H4 (cell line): ENCODE results near the gene SPARC. TPM values are rescaled to one million over a fixed set of nuclear protein-coding genes. Genes with fewer than 3 reads are reported as not detected.
"Not testable (repeated sequence)": the region's sequence is repeated elsewhere in the genome, so short reads cannot be mapped to it uniquely, and the experiment has no call there.

Experiments
- DNase-seq: peaks from one replicate; pipeline ENCODE4 v3.0.0-alpha.2; 2015; ENCODE audit warnings: low spot score
- total RNA-seq: library from RNA; depleted of rRNA; stranded (reverse); fragments of >200 nt; shearing (Covaris generic); gene quantifications from 2 replicates; pipeline ENCODE4 v1.2.3, GENCODE V29; 2014

Gene SPARC
- total RNA-seq, 1 experiment from 2014 or later: 472 TPM

DNA sequence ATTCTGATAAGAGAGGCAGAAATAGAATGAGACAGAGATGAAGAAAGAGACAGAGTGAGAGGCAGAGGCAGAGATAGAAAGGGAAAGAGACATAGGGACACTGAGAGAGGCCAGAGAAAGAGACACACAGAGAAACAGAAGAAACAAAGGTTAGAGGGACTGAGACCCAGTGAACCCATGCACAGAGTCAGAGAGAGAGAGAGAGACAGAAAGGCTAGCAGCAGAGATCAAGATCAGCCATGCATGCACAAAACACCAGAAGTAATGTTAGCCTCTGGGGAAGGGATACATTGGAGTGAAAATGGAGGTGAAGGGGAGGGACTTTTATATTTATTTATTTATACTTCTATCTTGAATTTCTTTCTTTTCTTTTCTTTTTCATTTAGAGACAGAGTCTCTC, 14.1 kb upstream of the SPARC start:
- no peak for DNase-seq

DNA sequence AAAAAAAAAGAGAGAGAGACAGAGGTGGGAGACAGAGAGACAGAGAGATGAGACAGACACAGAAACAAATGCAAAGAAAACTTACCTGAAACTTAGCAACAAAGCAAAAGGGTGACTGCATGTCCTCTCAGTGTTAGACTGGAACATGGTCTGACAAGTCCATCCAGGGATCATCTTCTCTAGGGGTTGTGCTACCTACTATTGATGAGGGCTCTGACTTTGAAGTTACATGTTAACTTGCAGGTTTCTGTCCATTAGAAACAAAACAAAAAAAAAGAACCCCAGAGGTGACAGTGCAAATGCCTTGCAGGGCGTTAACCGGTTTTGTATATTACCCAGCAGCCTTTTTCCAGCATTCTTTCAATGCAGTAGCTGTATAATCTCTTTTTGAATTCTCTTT, 13.6 kb upstream of the SPARC start:
- no peak for DNase-seq

DNA sequence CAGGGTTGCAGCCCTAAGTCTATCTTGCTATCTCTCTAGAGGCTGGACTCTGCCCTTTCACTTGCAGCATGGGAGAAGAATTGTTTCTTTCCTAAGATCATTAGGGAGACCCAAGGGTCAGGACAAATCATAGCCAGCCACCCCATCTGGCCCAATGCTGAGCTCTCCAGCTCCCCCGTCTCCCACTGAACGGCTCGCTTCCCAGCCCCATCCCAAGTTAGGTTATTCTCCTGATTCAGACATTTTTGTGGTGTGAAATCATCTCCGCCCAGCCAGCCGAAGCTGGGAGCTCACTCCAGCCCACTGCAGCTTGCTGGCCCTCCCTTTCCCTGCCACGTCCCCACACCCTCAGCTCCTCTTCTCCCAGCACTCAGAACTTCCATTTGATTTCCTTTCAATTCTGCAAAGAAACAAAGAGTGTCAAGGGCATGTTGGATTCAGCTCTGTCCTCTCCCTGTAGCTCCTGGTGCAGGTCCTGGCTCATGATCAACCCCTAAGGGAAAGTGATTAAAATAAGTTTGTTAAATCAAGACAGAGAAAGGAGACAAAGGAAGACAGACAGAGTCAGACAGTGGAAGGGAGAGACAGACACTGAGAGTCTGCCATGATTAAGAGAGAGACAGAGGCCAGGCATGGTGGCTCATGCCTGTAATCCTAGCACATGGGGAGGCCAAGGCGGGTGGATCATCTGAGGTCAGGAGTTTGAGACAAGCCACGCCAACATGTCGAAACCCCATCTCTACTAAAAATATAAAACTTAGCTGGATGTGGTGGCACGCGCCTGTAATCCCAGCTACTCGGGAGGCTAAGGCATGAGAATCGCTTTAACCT, 12.6 kb upstream of the SPARC start:
- peak; percentile 93 for DNase-seq

DNA sequence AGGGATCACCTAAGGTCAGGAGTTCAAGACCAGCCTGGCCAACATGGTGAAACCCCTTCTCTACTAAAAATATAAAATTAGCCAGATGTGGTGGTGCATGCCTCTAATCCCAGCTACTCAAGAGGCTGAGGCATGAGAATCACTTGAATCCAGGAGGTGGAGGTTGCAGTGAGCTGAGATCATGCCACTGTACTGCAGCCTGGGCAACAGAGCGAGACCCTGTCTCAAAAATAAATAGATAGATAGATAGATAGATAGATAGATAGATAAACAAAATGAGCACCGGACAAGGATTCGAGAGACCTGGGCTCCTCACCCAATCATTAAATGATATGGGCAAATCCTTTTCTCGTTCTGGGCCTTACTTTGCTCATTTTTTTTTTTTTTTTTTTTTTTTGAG, 11.4 kb upstream of the SPARC start:
- not testable (repeated sequence) for DNase-seq

DNA sequence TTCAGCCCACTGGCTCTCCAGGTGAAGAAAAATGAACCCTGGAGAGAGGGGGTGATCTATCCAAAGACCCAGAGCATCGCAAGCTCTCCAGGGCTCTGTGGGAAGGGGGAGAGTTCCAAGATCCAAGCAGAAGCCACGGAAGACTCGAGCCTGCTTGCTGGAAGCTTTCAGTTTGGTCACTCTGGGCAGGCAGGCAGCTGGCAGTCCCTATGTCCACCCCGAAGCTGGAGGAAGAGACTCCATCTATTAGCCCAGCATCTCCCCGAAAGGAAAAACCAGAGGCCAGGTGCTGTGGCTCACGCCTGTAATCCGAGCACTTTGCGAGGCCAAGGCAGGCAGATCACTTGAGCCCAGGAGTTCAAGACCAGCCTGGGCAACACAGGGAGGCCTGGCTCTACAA, 10.7 kb upstream of the SPARC start:
- DNase-seq: no peak

DNA sequence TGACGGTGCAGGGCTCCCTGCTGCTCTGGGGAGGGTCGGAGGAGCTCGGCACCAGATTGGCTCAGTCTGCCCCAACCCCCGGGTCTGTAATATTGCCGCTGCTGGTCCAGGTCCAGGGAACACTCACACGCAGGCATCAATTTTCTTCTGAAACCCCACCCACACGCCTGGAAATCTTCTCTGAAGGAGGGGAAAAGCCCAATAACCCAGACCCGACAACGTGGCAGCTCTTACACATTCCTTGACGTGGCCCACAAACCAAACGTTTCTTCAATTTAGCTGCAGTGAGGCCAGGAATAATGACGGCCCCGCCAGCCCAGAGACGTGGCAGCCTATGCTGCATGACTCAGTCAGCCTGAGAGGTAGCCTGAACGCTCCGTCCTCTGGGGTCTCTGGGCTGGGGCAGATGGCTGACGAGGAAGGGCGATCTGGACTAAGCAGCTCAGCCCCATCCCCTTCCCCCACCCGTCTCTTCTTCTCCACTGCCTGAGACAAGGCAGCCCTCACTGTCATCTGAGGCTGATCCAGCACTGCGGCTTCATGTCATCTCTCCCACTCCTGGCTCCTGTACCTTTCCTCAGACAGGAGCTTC, 9.9 kb upstream of the SPARC start:
- DNase-seq: peak; percentile 42

DNA sequence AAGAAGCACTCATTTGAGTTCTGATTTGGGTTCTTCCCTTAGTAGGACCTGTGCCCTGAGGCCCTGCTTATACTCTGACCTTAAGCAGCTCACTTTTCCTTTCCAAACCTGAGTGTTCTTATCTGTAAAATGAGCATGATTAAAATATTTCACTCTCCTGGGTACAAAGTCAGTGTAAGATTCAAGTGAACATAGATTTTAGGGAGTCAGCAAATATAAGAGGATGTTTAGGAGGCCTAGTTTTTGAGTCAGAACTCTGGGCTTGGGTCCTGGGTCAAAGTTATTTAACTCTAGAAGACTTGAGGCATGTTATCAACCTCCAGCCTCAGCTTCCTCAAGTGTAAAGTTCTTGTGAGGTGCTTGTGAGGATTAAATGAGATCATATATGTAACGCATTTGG, 8.7 kb upstream of the SPARC start:
- no peak for DNase-seq

DNA sequence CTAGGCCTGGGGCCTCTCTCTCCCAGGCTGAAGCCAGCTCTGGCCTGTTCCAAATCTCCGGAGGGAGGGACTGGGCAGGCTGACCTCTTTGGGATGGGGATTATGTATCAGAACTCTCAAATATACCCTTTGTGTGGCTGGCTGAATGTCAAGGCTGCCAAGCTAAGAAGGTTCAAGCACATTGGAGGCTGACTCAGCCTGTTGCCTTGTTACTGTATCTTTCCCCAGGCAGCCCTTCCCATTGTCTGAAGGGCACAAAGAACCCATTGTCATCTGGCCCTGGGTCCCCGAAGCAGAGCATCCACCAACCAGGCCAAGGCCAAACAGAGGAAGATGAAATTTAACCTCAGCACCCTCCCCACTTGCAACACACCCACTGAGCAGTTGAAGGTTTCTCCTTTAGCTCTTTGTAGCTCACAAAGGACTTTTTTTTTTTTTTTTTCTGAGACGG, 7.3 kb upstream of the SPARC start:
- DNase-seq: peak; percentile 32

DNA sequence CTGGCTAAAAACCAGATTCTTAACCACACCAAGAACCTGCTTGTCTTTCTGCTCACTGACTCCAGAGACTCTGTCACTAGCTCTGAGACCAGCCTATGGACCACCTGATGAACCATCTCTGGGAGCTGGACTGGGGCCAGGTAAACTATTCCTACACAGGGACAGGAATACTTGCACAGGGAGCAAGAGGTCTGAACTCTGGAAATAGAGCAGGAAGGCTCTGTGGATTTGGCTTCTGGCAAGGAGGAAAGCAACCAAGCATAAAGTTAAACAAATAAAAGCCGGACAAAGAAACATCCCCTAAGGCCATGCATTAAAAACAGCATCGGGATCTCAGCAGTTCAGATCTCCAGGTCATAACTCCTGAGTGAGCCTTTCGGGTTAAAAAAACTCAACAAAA, 5.6 kb upstream of the SPARC start:
- peak; percentile 42 for DNase-seq

DNA sequence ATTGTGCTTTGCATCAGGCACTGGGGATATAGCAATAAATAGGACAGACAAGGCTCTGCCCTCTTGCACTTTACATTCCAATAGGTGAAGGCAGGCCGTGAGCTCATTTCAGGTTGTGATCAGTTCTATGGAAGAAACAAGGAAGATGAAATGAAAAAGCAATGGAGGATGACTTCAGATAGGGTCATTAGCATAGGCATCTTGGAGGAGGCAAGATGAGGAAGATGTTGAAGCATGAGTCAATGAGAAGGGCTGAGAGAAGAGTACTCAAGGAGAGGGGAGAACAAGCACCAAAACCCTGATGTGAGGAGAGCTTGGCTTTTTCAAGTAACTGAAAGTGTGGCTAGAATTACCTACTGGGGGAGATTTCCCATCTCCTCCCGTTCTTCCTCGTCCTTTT, 5.0 kb upstream of the SPARC start:
- no peak for DNase-seq

DNA sequence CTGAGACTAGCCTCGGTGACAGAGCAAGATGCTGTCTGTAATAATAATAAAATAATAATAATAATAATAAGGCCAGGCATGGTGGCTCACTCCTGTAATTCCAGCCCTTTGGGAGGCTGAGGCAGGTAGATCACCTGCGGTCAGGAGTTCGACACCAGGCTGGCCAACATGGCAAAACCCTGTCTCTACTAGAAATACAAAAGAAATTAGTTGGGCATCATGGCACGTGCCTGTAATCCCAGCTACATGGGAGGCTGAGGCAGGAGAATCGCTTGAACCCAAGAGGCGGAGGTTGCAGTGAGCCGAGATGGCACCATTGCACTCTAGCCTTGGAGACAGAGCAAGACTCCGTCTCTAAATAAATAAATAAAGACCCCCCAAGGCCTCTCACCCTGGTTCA, 2.9 kb upstream of the SPARC start:
- not testable (repeated sequence) for DNase-seq

DNA sequence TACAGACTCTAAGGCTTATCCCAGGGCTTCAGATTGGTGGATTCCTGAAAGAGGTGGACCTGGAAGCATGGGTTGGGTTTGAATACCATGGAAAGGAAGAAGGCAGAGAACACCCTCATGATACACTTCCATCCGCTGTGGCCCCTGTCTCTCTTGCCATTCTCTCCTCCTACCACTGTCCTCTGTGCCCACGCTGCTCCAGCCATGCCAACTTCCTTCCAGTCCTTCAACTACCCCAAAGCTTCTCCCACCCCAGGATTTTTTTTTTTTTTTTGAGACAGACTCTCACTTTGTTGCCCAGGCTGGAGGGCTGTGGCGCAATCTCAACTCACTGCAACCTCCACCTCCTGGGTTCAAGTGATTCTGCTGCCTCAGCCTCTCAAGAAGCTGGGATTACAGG, 1.7 kb upstream of the SPARC start:
- no peak for DNase-seq

DNA sequence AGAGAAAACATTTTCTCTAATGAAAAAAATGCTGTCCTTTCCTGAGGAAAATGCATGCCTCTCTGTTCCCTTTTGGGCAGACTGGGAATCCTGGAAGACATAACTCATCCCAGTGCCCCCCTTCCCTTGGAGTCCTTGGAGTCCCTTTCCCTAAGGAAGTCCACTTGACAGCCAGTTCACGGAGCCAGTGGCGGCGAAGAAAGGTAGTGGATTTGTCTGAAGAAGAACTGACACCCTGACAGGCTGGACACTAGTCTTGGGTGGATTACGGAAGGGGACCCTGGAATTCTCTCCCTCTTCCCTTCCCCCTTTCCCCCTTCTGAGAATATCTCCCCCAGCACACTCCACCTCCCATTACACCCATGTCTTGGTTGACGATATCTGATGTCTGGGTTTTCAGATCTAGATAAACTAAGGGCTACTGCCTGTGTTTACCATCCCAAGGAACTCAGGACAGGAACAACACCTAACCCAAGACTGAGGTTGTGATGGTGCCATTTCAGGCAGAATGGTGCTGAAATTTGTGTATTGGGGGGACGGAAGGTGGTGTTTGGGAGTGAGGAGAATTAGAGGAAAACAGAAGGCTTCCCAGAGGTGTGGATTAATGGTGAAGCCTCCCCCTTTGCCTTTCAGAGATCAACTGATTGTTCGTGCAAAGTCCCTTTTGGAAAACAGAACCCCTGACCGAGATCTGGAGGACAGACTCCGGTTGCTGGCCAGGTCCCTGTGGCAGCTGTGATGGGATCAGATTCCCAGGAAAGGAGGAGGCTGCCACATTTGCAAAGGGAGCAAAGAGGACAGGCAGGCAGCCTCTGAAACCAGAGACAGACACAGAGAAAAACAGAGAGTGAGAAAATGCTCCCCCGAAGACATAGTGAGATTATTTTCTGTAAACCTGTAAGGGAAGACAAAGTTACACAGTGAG, 704 bp downstream of the SPARC start:
- no peak for DNase-seq

DNA sequence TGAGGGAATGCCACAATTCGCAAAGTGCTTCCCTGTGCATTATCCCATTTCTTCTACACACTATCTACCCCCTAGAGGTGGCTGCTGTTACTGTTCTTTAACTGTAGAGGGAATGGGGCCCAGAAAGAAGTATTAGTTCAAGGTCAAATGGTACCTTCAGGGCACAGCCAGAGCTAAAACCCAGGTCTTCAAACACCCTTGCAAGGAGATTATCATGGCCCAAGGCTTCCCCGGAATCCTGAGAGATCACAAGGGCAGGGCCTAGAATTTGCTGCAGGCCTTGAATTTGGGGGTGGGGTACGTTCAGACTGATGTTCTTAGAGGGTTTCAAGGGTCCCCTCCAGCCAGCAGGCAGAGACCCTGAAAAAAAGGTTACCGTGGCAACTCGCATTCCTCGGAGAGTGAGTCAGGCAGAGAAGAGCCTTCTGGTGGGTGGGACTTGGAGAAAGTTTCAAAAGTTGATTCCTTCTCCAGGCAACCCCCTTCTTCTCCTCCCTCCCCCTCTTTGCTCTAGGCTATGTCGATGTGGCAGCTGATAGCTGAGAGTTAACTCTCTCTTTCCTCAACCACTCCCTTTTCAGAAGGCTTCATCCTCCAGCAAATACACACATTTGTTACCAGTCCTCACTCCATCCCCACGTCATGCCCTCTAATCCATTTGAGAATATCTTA, 1.9 kb downstream of the SPARC start:
- DNase-seq: peak; percentile 79

DNA sequence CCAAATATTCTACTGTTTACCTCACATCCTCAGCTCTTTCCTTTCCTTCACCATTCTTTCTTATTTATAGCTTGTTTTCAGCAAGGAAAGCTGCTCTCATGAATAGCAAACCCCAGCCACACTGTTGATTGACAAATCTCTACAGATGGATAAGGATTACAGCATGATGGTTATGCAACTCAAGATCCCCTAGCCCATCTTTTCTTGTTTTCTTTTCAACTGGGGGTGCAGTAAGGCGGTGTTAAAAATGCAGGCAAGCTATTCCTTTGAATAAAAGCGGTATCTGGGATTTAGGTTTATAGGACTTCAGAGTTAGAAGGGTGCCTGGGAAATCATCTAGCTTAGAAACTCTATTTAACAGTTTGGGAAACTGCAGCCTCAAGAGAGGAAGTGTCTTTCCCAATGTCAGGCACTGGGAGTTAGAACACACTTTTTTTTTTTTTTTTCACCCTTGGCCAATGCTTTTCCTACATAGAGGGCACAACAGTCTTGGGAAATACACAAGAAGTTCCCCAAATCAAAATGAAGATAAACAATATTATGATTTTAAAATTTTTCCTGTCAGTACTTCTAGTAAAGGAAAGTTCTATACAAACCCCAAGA, 2.6 kb downstream of the SPARC start:
- no peak for DNase-seq

DNA sequence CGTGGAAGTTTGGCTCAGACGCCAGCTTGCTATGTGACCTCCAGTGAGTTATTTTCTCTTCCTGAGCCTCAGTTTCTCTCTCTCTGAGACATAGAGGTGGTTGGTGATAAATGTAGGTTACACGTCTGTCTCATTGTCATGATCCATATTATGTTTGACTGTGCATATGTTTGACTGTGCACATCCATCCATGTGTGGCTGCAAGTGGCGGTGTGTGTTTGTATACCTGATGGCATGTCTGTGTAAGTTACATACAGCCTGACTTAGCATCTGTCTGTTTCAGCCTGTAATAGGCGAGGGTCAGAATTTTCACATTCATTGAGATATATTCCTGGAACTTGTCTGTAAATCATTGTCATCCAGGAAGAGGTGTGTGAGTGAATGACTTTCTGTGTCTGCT, 3.3 kb downstream of the SPARC start:
- no peak for DNase-seq

DNA sequence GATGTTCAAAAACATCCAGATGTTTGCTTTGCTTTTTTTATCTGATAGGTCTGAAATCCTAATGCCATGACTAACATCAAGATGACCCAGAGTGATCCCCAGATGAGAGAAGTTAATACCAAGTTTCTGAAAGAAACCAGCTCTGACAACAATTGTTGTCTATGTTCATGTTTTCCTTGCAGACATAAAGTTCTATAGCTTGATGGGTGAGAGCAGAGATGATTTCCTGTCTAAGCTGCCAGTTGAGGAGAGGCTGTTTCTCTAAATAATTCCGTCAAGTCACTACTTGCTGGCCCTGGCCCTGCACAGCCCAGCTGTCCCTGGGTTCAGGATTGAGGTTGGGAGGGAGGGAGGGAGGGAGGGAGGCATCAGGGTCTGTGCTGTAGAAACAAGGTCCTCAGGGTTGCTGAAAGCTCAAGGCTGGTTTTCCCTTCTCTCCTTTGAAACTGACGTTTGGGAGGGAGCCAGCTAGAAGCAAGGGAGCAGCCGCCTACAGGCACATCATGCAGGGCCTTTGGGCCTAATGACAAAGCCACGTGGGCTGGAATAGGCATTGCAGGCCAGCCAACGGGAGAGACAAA, 3.9 kb downstream of the SPARC start:
- DNase-seq: no peak

DNA sequence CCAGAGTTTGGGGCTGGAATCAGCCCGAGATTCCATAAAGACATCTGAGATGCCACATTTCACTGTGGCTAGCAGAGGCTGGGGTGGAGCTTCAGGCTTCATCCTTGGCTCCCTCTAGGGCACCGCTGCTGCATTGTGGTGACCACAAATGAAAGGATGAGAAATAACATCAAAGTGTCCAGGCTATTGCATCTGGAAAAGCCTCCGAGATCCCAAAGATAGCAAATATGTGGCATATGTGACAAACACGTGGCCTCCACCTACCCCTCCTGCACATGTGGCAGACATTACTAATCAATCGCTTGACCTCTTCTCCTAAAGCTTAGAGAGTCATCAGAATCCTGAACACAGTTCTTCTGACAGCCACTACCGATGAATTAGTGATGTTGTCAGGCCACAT, 4.5 kb downstream of the SPARC start:
- DNase-seq: no peak

DNA sequence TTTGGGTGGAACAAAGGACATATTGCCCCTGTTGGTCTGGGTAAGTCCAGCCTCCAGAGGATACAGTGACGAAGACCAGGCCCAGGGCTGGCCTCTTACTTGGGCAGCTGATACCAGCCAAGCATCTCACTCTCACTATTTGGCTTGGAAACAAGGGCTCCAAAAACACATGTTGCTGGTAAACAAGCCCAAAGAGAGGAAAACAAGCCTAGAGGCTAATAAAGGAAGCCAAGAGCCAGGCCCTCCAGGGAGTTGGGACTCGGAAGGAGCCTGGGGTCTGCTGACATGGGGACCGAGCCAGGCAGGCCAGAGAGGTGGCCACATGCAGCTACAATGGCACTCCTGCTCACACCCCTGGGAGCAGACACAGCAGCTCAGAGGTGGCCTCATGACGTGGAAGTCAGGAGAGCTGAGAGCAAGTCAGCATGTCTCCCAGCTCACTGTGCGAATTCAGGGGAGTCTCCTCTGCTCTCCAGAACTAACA, 5.7 kb downstream of the SPARC start:
- DNase-seq: no peak

DNA sequence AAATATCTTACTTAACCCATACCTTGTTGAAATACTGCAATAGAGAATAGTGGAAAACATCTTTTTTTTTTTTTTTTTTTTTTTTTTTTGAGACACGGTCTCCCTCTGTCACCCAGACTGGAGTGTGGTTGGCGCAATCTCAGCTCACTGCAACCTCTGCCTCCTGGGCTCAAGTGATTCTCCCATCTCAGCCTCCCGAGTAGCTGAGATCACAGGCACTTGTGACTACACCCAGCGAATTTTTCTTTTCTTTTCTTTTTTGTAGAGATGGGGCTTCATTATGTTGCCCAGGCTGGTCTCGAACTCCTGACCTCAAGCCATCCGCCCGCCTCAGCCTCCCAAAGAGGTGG, 6.6 kb downstream of the SPARC start:
- DNase-seq: not testable (repeated sequence)
